GM19395 (cell line): ENCODE data around the gene HOXB13.

Experiments
- ATAC-seq: cut with Tn5 transposase; IDR thresholded peaks from one replicate; pipeline ENCODE4 v1.9.1; 2021; ENCODE audit warnings: mild to moderate bottlenecking, moderate library complexity; ENCODE audit not compliant: unreplicated experiment

Gene HOXB13

DNA sequence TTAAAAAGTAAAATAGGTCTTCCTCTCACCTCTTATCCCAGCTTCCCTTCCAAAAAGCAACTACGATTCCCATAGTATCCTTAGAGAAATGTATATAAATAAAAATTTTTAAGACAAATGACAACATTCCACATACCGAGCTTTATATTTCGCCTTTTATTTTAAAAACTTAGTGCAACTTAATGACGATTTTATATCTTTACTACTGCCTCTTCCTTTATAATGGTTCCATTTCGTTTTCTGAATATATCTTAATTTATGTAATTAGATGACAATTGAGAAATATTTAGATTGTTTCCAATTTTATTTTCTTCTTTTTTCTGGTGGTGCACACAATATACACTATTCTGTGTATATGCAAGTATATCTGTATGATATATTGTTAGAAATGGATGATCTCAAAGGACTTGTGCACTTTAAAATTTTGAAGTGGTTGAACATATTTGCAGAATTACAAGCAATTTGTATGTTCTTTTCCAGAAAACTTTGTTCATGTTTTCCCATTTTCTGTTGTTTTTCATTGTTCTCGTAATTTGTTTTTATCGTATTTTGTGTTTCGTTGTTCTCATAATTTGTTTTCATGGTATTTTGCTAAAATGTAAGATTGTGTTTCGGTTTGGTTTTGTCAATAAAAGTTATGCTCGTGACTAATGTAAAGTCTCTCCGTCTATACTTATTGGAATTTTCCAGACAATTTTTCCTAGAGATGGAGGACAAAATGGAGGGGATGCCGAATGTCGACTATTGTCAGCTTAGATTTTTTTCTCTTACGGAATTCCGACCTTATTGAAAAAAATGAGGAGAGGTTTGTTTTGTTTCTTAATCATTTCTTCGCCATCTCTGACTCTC is 20.4 kb upstream of the HOXB13 start:
- no peak for ATAC-seq

DNA sequence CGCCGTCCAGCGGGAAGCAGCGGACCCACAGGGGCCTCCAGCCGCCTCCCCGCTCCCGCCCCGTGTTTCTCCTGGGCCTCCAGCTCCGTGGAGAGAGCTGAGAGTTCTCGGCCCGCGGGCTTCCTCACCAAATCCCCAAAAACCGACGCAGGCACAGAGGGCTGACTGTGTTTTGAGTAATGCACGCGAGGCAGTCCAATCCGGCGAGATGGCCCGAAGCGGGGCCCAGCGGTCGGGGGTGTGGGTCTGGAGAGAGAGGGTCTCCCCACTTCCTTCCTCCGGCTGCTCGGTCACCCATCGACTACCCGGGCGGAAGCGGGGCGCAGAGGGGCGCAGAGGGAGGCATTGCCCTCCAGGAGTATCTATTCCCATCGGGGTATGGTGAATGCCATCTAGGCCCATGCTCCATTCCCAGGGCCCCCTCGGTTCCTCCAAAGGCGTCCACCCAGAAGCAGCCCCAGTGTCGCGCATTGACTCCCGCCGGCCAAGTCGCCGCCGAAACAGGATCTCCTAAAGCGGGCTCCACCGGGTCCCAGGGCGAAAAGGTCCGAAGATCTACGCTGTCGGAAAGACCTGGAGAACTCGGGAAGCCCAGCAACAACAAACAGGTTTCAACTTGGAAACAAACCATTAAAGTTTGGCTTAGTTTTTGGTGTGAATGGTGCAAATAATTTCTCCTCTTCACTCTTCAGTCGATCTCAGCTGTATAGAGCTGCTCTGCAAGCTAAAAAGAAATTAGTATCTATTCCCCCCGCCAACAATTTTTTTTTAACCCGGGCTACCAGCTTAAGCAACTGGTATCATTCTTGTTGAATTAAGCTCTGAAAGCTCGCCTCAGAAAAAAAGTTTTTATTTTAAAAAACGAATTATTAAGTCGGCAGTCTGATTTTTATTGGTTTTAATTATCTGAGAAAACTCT is 19.2 kb upstream of the HOXB13 start:
- no peak for ATAC-seq

GRCh38 chr17:48746916-48747444 is 18.4 kb upstream of the HOXB13 start:
- no peak for ATAC-seq

GRCh38 chr17:48745381-48746275 is 17.1 kb upstream of the HOXB13 start:
- no peak for ATAC-seq

- ATAC-seq, result no peak
Measured at GRCh38 chr17:48740537-48740936, 12.0 kb upstream of the HOXB13 start.

DNA sequence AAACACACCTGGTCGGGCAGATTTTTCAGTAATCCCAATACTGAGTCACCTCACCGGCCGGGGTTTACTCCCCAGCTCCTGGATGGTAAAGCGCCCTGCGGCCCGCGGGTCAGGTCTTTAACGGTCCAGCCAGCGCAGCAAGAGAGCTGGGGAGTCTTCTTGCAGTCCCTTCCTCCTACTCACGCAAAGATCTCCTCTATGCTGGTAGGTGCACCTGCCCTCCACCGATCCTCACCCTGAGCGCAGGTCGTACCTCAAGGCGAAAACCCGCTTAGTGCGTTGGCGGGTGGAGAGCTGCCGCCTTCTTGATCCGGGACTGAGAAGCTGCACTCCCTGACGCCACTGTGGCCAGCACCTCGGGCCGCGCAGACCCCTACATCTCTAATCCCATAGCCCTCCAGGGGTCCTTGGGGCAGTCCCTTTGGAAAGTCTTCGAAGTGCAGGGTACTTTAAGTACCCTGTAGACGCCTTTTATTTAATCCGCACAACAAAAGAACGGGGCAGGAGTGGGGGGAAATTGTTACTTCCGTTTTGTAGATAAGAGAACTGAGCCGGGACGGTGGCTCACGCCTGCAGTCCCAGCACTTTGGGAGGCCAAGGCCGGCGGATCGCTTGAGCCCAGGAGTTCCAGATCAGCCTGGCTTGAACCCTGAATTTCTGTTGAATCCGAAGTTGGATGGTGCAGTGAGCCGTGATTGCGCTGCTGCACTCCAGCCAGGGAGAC is 10.4 kb upstream of the HOXB13 start:
- no peak for ATAC-seq

DNA sequence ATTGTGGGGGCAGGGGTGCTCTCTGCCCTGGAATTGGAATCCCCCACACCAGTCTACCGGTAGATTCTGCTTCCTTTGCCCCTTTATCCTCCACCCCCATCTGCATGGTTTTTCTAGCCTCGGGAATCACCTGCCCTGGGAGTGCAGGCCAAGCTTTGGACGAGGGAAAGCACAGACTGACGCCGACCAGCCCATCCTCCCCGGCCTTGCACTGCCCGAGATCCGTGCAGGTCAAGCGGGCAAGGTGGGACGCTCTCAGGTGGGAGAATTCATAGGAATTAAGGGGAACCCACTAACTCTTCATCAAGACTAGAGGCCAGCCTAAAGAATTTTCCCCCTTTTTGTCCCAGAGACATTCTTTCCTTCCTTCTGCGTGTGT is 9.9 kb upstream of the HOXB13 start:
- ATAC-seq, result no peak

DNA sequence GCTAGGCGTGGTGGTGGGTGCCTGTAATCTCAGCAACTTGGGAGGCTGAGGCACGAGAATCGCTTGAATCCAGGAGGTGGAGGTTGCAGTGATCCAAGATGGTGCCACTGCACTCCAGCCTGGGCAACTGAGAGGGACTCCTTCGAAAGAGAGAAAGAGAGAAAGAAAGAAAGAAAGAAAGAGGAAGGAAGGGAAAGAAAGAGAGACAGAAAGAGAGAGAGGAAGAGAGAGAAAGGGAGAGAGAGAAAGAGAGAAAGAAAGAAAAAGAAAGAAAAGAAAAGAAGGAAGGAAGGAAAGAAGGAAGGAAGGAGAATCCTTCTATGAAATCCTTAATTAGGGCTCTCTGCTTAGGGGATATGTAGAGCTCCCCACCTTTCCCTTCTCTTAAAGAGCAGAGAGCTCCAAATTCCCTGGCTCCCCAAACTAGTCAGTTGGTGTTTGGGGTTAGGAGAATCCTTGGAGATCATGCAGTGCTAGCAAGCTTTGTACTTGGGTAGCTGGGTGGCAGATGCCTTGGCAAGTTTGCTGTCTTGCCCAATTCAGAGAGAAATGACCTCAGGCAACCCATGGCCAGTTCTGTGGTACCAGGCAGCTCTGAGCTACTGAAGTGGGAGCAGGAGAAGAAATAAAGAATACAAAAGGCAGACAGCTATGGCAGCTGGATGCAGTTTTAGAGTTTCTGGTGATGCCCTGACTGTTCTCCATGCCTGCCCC is 8.9 kb upstream of the HOXB13 start:
- ATAC-seq, result no peak

- no peak for ATAC-seq
Measured at GRCh38 chr17:48735062-48735351, 6.5 kb upstream of the HOXB13 start.

GRCh38 chr17:48734333-48735061 is 5.9 kb upstream of the HOXB13 start:
- ATAC-seq, result no peak

GRCh38 chr17:48733632-48734328 is 5.2 kb upstream of the HOXB13 start:
- ATAC-seq, result no peak

DNA sequence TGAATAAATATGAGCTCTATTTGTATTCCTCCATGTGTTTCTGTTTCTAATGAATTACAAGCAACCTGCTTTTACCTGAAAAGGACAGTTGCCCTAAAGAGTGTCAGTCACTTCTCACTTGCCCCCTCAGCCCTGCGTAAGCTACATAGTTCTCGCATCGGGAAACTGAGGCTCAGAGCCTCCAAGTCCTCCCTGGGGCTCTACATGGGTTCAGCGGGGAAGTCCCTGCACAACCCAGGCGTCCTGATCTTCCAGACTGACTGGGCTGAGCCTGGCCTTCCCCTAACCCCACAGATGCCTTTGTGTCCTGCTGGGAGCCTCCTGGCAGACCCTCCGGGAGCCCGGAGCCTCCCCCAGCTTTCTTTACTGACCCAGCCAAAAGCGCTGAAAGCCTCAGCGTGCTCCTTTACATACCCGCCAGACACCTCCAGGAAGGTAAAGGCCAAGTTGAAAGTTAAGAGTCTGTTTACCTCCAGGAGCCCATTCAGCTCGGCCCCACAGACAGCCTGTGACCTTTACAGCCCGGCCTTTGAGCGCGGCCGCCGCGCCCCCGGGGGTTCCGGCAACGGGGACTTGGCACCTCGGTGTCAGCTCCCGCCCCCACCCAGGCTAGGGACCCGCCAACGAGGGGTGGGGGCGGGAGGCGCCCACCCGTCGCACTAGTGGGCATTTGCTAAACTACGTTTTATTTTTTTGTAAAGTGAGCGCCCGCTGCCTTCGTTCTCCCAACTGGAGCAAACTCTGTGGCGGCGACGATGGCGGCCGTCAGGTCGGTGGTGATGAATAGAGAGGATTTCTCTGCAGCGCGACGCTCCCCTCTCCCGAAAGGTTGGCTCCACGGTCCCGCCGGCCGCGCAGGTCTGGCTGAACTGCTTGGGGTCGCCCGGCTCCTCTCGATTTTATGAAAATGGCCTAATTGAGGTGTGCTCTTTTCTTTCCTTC is 4.4 kb upstream of the HOXB13 start:
- no peak for ATAC-seq

DNA sequence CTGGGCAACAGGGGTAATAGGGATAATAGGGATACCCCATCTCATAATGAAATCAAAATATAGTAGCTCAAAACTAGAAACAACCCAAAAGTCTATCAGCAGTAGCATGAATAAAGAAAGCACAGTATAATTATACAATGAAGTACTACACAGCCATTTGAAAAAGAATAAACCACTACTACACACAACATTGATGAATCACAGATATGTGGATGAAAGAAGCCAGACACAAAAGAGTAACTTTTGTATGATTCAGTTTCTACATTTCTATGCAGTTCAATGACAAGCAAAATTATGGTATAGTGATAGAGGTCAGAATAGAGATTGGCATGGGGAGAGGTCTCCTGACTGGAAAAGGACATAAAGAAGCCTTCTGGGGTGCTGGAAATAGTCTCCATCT is 2.8 kb upstream of the HOXB13 start:
- ATAC-seq, result no peak

DNA sequence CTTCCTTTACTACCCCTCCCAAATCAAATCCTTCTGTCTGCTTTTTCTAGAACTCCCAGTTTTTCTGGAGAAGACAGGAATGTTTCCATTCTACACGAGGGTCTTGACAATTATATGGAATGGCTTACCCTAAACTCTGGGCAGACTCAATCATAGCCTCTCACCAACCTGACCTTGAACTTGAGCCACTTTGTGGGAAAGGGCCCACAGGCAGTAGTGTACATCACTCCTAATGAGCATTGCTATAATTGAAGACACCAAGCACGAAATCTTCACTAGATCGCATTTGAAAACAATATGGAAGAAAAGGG is 1.6 kb upstream of the HOXB13 start:
- ATAC-seq, result no peak

DNA sequence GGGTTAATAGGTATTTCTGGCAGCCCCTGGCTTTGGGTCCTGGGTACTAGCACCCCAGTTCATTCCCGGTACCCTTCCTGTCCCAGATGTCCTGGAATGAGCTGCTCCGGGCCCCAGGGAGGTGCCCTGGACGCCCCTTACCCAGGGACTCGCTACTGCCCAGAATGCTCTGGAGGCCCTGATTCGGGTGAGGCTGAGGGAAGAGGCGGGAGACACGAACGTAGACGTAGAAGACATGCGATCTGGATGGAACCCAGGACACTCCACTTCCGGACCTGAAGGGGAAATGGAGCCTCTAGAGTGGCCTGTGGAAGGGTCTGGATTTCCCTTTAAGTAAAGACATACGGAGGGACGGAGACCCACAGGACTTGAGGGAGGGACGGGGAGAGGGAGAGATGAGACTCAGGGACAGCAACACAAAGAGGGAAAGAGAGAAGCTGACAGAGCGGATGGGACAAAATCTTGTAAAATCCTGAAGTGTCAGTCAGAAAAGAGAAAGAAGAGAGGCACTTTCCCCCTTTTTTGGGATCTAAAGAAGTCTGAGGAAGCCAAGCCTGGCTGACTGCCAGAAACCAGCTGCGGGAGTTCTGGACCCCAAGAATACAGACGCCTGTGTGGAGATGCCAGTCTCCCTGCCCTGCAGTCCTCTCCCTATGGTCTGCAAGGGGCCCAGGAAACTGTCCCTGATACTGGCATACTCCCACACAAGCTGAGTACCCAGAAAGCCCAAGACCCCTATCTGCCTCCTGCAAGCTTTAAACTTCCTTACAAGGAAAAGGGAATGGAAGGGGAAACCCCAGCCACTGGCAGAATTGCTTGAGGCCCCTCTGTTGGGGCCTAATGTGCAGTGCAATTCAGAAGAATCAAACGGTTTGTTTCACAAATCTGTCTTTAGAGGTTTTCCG is 1.0 kb upstream of the HOXB13 start:
- ATAC-seq, result no peak

- ATAC-seq, result no peak
Measured at GRCh38 chr17:48727415-48728175, 955 bp downstream of the HOXB13 start.
